Right forelimb (tissue), 1 donor: Measurements from ENCODE around the gene CCBE1.
"Not testable (repeated sequence)": the region's sequence is repeated elsewhere in the genome, so short reads cannot be mapped to it uniquely, and the experiment has no call there.

Source experiments
- DNase-seq: peaks from one replicate; pipeline ENCODE4 v3.0.0-alpha.2; 2018

Gene CCBE1

GRCh38 chr18:59675346-59675745, 21.9 kb downstream of the CCBE1 start:
- no peak for DNase-seq

DNA sequence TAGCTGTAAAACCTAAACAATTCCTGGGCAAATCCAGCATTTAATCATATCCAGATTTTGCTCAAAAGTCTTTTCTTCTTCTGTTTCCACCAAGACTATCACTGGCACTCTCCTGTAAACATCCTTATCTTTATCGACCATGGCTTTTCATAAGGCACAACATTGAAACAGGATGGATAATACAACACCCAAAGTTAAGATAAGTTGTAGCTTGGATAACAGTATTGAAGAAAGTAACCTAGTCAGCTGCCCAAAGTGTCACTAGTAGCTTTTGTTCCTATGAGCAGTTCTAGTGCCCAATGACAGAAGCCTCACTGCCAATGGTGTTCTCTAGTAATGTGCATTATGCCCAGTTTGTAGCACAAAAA, 22.3 kb downstream of the CCBE1 start:
- no peak for DNase-seq

DNA sequence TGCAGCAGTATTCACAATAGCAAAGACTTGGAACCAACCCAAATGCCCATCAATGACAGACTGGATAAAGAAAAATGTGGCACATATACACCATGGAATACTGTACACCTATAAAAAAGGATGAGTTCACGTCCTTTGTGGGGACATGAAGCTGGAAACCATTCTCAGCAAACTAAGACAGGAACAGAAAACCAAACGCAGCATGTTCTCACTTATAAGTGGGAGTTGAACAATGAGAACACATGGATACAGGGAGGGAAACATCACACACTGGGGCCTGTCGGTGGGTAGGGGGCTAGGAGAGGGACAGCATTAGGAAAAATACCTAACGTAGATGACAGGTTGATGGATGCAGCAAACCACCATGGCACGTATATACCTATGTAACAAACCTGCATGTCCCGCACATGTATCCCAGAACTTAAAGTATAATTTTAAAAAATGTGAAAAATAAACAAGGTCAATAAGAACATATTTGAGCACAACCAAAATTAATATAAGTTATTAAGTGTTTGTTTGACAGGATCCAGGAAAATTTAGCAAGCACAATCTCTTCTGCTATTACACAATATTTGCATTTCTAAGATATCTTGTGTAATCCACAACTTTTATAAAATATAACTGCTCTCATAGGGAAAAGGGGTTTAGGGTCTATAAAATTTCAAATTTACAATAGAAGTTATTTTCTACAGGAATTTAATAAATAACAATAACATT, 22.9 kb downstream of the CCBE1 start:
- DNase-seq, result no peak

DNA sequence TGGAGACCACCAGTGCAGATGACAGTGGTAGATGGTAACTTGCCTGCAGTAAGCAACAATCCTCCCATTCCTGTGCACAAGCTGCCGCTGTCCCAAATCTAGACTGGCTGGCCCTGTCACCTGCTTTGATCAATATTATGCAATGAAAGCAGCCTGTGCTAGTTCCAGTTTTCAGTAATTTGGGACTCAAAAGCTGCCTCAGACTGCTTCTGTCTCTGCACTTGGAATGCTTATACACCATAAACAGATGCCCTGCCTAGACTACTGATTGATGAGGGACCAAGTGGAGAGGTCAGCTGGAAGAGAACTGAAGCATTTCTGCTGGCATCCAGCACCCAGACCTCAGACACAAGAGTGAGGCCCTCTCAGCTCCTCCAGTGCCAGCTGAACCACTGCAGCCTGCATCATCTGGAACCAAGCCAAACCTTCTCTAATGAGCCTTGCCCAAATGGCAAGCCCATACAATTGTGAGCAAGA, 24.9 kb downstream of the CCBE1 start:
- DNase-seq, result no peak

GRCh38 chr18:59671551-59671950, 25.7 kb downstream of the CCBE1 start:
- no peak for DNase-seq

GRCh38 chr18:59669872-59670657, 27.2 kb downstream of the CCBE1 start:
- no peak for DNase-seq

DNA sequence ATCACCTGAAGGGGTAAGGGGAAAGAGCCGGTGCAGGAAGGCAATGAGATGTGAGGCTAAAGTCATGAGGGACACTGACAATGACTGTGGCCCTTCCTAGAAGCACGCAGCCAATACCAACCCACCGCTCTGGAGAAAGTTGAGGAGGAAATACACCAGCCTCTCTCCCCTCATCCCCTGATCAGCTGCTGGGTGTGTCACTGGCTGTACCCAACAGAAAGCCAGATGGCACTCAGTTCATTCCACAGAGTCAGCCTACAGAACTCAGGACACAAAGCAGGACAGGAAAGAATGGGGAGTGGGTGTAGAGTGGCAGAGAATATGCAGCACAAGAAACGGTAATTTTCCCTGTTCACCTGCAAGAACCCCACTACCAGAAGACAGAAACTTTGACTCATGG, 29.7 kb downstream of the CCBE1 start:
- DNase-seq, result no peak

DNA sequence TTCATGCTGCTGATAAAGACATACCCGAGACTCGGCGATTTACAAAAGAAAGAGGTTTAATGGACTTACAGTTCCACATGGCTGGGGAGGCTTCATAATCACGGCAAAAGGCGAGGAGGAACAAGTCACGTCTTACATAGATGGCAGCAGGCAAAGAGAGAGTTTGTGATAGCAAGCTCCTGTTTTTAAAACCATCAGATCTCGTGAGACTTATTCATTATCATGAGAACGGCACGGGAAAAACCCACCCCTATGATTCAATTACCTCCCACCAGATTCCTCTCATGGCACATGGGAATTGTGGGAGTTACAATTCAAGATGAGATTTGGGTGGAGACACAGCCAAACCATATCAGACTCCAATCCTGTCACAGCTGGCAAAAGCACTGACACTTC, 31.2 kb downstream of the CCBE1 start:
- not testable (repeated sequence) for DNase-seq

DNA sequence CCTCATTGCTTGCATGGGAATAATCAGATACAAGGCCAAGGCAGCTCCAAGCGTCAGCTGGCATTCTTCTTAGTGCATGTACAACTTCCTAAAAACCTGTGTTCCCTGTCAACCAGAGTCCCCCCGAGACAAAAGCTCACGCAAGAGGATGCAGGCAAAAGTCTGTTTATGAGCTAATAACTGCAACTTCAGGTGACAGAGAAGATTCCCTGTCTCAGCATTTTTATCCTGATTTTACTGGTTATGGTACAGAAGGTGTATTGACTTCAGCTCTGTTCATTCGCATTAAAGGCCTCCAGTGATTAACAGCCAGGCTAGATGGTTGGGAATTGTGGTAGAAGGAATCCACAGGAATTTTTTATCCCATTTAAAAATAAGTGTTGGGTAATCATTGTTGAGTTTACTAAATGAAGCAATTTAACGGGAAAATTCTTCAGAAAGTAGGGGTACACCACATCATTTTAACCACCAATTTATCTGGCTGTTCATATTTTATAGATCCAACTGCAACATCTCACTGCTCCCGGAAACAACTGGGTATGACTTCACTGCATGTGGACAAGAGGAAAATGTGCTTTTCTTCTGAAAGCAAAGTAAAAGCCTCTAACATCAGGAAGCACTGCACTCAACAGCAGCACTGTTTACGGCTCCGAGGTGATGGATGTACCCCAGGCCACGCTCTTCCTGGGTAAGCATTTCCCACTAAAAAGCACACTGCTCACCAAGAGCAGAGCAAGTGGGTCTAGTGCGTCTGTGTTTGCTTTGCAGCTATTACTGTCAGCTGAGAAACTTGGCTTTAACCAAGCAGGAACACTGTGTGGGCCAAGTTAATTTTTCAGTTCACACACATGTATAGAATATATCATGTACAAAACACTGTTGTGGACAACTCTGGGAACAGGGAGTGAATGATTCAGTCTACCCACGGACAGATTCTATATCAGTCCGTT, 31.9 kb downstream of the CCBE1 start:
- DNase-seq, result no peak

DNA sequence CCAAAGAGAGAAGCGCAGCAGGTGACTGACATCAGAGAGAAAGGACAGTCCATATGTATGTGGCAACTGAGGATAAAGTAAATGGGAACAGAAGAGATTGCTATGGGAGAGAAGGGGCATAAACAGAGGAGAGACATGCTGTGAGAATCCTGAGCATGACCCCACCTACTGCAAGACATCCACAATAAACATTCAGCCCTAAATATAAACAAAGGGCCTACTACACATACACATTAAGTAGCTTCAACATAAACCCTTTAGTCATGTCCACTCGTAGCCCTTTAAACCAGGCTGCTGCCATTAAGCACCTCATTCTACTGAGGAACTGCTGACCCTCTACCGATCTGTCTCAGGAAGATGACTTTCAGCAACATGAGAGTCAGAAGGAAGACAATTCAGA, 32.9 kb downstream of the CCBE1 start:
- DNase-seq, result no peak

DNA sequence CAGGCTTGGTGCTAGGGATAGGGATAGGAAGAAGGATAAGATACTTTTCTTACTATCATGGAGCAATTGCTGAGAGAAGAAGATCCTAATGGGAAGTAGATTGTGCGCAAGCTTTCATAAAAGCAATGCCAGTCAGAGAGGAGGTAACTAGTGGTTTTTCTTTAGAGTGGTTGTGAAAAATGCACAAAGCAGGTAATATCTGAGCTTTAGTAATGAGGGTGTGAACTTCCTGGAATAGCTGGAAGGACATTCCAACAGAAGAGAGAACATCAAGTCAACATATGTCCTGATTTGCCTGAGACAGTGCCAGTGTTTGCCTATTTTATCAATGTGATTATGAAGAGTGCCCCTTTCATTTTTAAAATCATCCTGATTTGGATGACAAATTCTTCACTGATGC, 34.1 kb downstream of the CCBE1 start:
- no peak for DNase-seq

- DNase-seq, result no peak
Measured at GRCh38 chr18:59661891-59662701, 35.1 kb downstream of the CCBE1 start.

- no peak for DNase-seq
Measured at GRCh38 chr18:59660786-59661743, 36.2 kb downstream of the CCBE1 start.

GRCh38 chr18:59660366-59660765, 36.9 kb downstream of the CCBE1 start:
- no peak for DNase-seq

DNA sequence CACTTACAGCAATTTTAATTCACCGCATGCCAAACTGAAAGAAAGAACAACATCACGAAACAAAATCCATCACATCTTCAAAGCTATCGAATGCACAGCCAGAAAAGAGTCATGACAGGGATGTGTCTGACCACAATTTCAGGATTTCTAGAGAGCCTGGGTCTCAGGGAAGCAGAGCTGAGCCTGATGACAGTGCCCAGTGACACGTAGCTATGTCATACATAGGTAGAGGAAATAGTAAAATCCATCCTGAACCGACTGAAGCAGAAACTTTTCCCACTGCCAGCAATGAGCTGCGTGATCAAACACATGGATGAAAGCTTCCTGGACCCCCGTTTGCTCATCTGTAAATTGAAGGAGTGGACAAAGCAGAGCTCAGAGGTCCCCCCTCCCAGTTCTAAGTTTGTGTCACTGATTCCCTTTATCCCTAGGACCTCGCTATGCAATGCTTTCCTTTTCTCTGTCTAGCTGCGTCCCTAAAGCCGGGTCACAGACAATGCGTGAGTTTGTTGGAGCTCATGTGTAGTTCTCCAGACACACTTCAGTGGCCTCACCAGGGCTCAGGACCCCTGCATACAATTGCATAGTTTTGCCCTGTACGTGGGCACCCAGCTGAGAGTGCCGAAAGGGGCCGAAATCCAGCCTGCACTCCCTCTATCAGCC, 37.6 kb downstream of the CCBE1 start:
- no peak for DNase-seq

DNA sequence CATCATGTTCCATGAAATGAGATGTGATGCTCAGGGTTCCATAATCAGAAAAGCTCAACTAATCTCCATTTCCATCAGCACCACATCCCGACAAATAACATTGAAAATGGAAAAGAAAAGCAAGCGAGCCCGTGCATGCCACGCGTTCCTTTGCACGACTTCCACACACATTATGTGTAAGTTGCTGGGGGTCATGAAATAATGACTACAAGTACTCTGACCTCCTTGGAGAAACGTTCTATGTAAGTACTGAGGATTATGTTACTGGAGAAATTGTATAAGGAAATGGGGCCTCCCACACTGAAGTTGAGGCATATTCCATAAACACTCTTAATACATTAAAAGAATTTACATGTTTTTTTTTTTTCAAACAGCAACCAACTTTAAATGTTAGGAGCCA, 38.3 kb downstream of the CCBE1 start:
- no peak for DNase-seq

GRCh38 chr18:59657012-59657411, 40.2 kb downstream of the CCBE1 start:
- no peak for DNase-seq

- no peak for DNase-seq
Measured at GRCh38 chr18:59656373-59656887, 40.8 kb downstream of the CCBE1 start.

DNA sequence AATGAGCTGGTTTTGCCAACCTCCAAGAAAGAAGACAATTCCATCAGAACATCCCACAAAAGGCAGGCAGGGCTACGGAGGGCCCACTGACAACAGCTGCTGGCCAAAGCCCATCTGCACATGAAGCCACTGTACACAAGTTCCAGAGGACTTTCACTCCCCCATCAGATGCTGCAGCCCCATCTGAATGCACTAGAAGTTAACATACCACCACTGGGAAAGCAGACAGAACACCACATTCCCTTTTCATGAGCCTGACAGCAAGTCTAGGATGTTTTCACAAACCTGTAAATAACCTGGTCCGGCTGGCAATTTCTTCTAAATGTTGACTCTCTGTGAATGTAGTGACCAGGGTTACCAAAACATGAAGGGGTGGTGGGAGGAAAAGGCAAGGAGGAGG, 41.5 kb downstream of the CCBE1 start:
- no peak for DNase-seq

- DNase-seq, result no peak
Measured at GRCh38 chr18:59651071-59651470, 46.2 kb downstream of the CCBE1 start.
